A549 treated with RU486 at 1 μM for 4 hours (cell line): Measurements from ENCODE around the gene ASIC3. TPM values are rescaled to one million over a fixed set of nuclear protein-coding genes. Genes with fewer than 3 reads are reported as not detected.

Experiments used
- total RNA-seq: library from RNA; stranded (reverse); fragments of 200-300 nt; extraction: Qiagen RNA extraction; gene quantifications from 5 replicates; pipeline ENCODE4 v1.2.3, GENCODE V29; 2022; ENCODE audit warnings: low read depth

The ASIC3 gene
- total RNA-seq: 5.7 to 12.6 TPM (median 12.2 TPM) in 5 replicates

DNA sequence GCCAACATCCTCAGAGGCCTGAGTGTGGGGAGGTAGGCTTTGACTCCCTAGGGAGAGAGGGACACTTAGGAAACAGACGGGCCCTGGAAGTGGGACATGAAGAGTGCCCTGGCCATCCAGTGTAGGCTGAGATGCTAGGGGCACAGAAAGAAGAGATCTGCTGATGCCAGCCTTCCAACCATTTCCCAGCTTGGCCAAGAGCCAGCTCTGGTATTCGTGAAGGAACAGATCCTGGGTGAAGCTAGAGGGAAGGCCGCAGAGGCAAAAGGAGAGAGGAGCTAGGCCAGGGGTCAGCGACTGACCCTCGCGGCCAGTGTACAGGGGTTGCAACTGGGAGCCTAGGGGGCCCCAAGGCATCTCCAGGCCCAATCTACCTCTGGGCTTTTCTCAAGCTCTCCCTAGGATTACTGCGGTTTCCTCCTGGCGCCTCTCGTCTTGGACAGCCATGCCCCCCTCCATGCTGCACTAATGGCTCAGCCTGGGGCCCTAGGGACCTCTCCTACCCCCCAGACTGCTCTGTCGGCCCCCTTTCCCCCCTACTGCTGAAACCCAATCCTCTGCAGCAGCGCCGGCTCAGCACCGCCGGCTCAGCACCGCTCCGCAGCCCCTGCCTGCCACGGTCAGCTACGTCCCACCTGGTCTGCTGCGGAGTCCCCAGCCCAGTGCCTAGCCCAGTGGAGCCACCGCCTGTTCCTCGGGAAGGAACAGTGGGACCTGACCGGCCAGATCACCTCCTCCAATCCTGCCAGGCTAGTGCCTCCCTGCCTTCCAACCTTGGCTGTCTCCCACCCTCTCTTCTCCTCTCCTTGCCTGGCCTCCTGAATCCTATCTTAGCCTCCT is at the start of gene ASIC3:
Gene ASIC3, plus strand, starts transcription at position 556 of the 840 bp plus-strand sequence. CDS start 355 bp downstream, outside the sequence.

GRCh38 chr7:151024435-151025056 is 23.8 kb upstream of the ASIC3 start, which contains the start of gene ATG9B:
Gene ATG9B, minus strand, starts transcription at chr7:151024494. Its CDS starts 71 bp downstream, at chr7:151024423.

GRCh38 chr7:151028131-151028947 is 20.0 kb upstream of the ASIC3 start, which contains the start of gene ABCB8:
Gene ABCB8, plus strand, starts transcription at chr7:151028450. Its CDS starts 66 bp downstream, at chr7:151028516.

DNA sequence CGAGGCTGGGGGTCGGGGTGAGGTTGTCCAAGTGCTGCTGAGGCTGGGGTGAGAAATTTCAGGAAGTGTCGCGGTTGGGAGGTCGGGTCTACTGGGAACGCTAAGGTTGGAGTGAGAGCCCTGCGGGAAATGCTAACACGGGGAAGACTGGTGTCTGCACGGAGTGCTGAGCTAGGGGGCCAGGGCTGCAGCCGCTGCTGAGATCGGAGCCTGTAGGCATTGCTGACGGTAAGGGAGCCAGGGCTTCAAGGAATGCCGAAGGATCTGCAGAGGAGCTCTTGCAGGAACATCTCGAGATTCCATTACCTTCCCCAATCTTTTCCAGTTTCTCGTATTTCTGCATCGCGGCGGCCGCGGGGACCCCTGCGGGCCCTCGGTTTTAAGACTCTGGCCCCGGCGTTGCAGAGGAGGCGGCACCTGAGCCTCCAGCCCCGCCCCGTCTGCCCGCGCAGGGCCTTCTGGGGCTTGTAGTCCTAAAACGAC is 9.2 kb downstream of the ASIC3 start, which contains the start of gene CDK5:
Gene CDK5, minus strand, starts transcription at position 392 of the 483 bp plus-strand sequence. Its CDS starts 49 bp downstream, at position 343.

GRCh38 chr7:151059367-151060112 is 11.2 kb downstream of the ASIC3 start, which contains the start of gene SLC4A2:
Gene SLC4A2, plus strand, starts transcription at chr7:151059589. Its CDS starts 2,399 bp downstream, at chr7:151061988.

DNA sequence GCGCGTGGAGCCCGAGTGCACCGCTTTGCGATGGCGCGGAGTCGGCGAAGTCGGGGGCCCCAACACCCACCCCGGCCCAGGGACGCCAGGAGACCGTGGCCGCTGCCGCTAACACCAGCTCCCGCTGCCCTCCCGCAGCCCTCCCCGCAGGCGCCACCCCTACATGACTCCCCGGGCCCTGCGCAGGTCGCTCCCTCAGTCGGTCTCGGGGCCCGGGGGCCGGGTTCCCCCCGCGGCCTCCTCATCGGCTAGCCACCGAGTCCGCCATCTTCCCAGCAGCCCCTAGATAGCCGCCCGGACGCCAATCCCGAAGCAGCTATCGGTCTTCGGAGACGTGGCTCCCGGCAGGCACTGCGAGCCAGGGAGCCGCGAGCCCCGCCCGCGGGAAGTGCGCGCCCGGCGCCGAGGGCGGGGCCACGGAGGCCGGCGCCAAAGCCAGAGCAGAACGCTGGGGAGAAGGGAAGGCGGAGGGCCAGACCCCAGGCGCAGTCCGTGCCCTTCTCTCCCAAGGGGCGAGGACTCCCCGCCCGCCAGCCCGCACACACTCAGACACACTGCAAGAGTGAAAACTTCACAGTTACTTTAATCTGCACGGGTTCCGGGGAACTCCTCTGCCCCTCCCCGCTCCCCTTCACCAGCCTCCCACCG is 32.3 kb downstream of the ASIC3 start, which contains the start of gene FASTK:
Gene FASTK, minus strand, starts transcription at position 288 of the 648 bp plus-strand sequence. Its CDS starts 43 bp downstream, at position 245.

DNA sequence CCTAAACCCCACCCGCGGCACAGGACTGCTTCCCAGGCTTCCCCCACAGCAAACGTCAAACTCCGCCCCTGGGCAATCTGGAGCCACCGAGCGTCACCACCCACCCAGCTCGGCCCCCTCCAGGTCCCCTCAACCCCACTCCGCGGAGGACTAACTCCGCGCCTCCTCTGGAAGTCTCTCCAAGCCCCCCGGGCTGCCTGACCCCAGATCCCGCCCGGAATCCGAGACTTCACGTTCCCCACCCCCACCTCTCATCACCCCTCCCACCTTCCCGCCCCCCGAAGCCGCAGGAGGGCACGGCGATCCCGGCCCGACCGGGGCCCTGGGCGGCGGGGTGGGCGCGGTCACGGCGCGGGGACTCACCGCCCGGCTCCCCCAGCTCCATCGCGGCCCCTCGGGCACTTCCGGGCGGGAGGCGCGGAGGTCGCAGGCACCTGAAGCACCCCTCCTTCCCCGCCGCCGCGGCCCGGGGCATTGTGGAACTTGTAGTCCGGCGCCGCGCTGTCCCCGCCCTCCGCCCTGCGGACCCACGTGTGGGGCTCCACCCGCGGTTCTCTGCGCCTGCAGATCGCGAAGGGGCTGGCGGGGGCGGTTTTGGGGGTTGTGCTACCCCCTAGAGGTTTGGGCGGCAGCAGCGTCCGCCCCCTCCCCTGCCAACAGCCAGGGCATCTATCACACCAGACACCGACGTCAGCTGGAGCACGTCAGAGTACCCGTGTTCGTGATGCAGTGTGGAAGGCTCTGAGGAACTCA is 34.9 kb downstream of the ASIC3 start, which contains the start of gene TMUB1:
Gene TMUB1, minus strand, starts transcription at position 423 of the 753 bp plus-strand sequence. CDS start 930 bp downstream, outside the sequence.

DNA sequence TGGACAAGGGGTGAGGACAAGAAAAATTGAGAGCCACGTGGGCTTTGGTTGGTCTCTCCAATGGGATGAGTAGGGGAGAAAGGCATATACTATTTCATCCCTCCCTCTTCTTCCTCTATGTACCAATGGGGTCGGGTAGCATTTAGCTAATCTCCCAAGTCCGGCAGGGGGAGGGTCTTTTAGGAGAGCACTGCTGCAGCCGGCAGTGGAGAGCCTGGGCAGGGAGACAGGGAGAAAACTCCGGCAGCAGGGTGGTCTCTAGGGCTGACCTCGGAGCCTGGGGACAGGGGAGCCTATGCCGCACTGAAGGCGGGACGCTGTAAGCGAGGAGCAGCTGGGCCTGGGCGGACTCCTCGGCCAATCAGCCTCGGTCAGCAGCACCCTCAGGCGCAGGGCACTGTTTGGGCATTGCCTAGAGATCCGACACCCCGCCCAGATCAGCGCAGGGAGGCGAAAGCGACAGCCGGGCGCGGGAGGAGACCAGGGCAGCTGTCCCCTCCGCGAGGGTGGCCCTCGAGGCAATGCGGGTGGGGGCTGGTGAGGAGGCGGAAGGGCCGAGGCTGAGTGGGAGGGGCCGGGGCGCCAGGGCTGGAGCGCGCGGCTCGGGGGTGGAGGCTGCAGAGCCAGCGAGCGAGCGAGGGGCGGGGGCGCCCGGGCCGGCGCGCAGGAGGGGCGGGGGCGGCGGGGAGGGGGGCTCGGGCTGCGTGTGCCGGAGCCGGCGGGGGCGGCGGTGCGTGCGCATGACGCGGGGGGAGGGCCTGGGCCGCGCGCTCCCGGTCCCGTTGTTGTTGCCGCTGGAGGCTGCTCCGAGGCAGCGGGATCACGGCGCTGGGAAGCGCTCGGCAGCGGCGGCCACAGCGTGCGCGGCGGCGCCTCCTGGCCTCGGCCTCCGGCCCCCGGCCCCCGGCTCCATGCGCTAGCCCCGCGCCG is 37.6 kb downstream of the ASIC3 start, which contains the start of gene AGAP3:
Gene AGAP3, plus strand, starts transcription at position 785 of the 930 bp plus-strand sequence. CDS start 267 bp downstream, outside the sequence.

Other genes starting within 250 kb of the ASIC3 start
- gene TMEM176B, start 248.2 kb upstream of the ASIC3 start, total RNA-seq: 0.20 TPM in 1 of 5 replicates, not detected in the others
- gene TMEM176A, start 247.8 kb upstream of the ASIC3 start, total RNA-seq: not detected in 5 replicates
- not detected in 5 replicates for gene AOC1, start 196.0 kb upstream of the ASIC3 start, total RNA-seq
- gene KCNH2, start 70.2 kb upstream of the ASIC3 start, total RNA-seq: 0.29 to 0.61 TPM (median 0.37 TPM) in 5 replicates
- gene NOS3, start 57.5 kb upstream of the ASIC3 start, total RNA-seq: 0.15 to 0.55 TPM (median 0.49 TPM) in 5 replicates
- 0.62 to 1.1 TPM (median 0.87 TPM) in 5 replicates for gene ATG9B, start 24.0 kb upstream of the ASIC3 start, total RNA-seq
- 31.5 to 51.8 TPM (median 48.0 TPM) in 5 replicates for gene ABCB8, start 20.1 kb upstream of the ASIC3 start, total RNA-seq
- gene CDK5, start 9.4 kb downstream of the ASIC3 start, total RNA-seq: 32.1 to 37.0 TPM (median 34.9 TPM) in 5 replicates
- 182 to 287 TPM (median 275 TPM) in 5 replicates for gene SLC4A2, start 11.1 kb downstream of the ASIC3 start, total RNA-seq
- 48.1 to 80.5 TPM (median 74.4 TPM) in 5 replicates for gene FASTK, start 32.3 kb downstream of the ASIC3 start, total RNA-seq
- gene TMUB1, start 35.0 kb downstream of the ASIC3 start, total RNA-seq: 32.4 to 64.6 TPM (median 50.8 TPM) in 5 replicates
- gene AGAP3, start 37.9 kb downstream of the ASIC3 start, total RNA-seq: 43.6 to 72.2 TPM (median 61.9 TPM) in 5 replicates
- gene GBX1, start 119.2 kb downstream of the ASIC3 start, total RNA-seq: 0.17 to 0.45 TPM in 2 of 5 replicates, not detected in the others
- gene ASB10, start 138.7 kb downstream of the ASIC3 start, total RNA-seq: not detected in 5 replicates
- not detected in 5 replicates for gene H2BK1, start 162.0 kb downstream of the ASIC3 start, total RNA-seq
- 63.8 to 70.3 TPM (median 68.4 TPM) in 5 replicates for gene ABCF2, start 178.7 kb downstream of the ASIC3 start, total RNA-seq
- 35.6 to 52.0 TPM (median 45.6 TPM) in 5 replicates for gene CHPF2, start 184.0 kb downstream of the ASIC3 start, total RNA-seq
- 9.3 to 11.4 TPM (median 10.4 TPM) in 5 replicates for gene SMARCD3, start 200.2 kb downstream of the ASIC3 start, total RNA-seq